IPS-18c (cell line): ENCODE results near the gene TKTL1.
A peak's percentile ranks its signal among the peaks of the same experiment; 100 is the strongest.

Source experiments
- H3K4me3 ChIP-seq: 2 replicates; pipeline ENCODE4 v1.7.0; 2013; ENCODE audit warnings: low read depth, mild to moderate bottlenecking, low read length, moderate library complexity; ENCODE audit not compliant: insufficient read depth
- H3K9me3 ChIP-seq: one replicate; pipeline ENCODE4 v1.6.1; 2013; ENCODE audit warnings: mild to moderate bottlenecking, low read length, moderate library complexity; ENCODE audit not compliant: control insufficient read depth, insufficient read depth

The TKTL1 gene

GRCh38 chrX:154378799-154379568 is 83.4 kb downstream of the TKTL1 start, which contains the start of gene EMD:
EMD (plus strand) TSS chrX:154379295; CDS start chrX:154379485, 190 bp downstream.
- H3K4me3 ChIP-seq, result peak within 1 kb of the TSS; percentile 69

GRCh38 chrX:154379569-154379951 is 84.0 kb downstream of the TKTL1 start:
- Histone ChIP-seq H3K9me3 (peaks cover 4% of the 10 kb centered on the region), H3K4me3 (peak overlapping the region; percentile 69)

More at GRCh38 chrX:154378799-154379568, 83.4 kb downstream of the TKTL1 start, which contains the start of gene EMD:
- H3K9me3 ChIP-seq, result peaks cover 6% of the 10 kb centered on the region
